ENCODE measurements around the gene AKTIP.
A peak's percentile ranks its signal among the peaks of the same experiment; 100 is the strongest.
"Not testable (repeated sequence)": the region's sequence is repeated elsewhere in the genome, so short reads cannot be mapped to it uniquely, and the experiment has no call there.

The AKTIP gene

DNA sequence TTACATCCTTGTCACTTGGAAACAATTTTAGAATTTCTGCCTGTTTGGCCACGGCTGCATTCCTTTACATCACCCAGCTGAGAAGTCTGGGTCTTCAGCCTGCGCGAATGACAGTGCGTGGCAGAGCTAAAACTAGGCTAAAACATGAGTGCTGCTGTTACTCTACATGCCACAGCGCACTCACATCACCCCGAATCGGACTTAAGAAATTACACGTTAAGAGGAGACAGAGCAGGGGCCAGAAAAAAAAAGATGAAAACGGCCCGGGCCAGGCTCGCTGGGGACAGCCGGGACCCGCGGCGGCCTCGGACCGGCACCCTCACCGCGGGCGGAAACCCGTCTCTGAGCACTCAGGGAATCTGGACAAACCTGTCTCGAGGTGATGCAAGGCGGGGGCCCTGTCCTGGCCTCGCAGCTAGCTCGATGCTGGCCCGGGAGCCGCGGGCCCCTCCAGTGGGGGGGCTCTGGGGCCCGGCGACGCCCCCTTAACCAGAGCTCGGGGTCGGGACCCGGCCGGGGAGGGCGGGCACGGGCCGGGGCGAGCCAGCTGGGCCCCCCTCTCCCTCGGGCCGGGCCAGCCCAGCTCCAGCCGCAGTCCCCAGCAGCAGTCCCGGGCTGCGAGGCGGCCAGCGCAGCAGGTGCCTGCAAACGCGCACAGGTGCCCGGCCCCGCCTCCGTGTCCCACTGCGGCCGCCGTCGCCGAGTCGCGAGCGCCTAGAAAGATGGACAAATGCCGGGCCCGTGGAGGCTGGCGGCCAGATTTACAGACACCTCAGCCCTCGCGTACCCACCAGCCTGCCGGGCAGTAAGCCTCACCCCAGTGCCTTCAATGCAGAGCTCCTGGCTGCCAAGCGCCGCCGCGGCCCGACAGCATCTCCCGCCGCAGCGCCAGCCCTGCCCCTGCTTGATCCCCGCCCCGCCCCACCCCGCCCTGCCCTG, at the start of gene AKTIP:
TSS of gene AKTIP (minus strand) at position 879 of the 939 bp plus-strand sequence. CDS start 2,950 bp downstream, outside the sequence.
- FAIRE-seq = no peak

DNA sequence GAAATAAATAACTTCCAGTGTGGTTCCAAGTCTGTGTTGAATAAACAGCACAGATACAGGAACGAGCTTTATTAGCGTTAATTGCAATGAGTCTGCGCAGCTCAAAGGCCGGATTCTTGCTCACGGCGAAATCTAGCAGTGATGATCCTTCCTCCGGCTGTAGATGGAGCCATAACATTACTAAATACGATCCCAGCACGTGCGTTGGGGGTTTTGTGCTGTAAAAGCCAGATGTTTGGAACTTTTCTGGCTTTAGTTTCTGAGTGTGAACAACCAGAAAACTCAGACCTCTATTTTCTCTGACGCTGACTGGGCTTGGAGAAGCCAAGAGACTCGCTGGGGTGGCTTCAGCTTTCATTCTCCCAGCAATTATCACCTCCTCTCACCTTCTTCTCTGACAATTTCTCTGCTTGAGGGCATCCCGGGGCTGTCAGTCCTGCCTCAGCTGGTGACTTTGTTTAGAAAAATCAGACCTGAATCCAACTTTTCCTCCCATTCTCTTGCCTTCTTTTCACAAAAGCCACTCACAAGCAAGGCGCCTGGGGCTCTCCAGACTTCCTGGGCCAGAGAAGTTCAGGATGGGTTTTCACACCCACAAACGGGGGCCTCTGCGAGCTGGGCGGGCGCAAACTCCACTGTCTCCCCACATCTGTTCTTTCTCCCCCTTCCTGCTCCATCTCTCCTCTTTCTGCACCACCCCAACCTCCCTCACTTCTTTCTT, 47.1 kb upstream of the AKTIP start:
- FAIRE-seq = peak; percentile 89

DNA sequence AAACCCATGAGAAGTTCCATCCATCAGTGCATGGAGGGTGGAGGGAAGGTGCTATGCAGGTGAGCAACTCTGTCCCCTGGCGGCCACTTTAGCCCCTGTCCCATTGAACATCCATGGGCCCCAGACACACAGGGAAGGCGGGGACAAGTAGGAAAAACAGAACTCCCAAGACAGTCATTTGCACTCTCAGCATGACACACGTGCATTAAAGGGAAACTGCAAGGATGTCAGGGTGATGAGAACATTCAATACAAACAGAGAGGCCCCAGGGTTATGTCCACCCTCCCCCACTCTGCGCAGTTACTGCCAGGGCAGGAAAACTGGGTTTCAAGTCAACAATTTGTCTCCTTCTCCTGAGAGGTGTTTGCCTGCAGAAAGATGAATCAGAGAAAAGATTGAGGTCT, 44.0 kb upstream of the AKTIP start:
- FAIRE-seq = no peak

DNA sequence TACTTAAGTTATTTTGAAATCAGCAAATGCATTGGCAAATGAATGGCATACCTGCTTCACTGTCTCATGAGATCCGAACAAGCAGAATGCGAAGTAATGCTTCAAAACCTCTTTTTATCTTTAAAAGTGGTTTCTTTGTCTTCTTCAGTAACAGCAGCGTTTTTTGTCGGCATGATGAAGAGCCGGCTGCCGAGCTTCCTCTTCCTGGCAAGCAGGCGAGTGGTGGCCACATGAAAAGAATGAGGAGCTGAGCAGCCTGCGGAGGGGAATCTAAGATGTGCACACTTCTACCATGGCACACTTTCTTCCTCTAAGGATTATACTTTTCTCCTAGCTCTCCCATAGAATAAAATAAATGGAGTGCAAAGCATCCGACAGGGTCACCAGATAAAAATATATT, 42.4 kb upstream of the AKTIP start:
- no peak for FAIRE-seq

GRCh38 chr16:53542283-53542682, 39.3 kb upstream of the AKTIP start:
- no peak for FAIRE-seq

DNA sequence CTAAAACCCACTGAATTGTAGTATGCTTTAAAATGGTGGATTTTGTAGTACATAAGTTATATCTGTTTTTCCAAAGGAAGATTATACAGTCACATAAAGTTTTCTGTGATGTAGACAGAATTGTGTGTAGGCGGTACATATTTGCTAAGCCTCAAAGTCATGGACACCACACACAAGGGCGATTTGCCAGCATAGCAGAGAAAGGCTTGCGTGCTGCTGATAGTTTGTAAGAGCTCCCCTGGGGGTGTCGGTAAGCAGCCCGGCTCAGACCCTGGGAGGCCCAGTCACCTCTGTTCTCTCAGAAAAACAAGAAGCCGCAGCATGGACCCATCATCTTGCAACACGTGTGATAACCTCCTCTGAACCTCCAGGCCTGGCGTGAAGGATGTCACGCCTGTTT, 38.3 kb upstream of the AKTIP start:
- no peak for FAIRE-seq

- not testable (repeated sequence) for FAIRE-seq
Measured at GRCh38 chr16:53539759-53540718, 37.0 kb upstream of the AKTIP start.

DNA sequence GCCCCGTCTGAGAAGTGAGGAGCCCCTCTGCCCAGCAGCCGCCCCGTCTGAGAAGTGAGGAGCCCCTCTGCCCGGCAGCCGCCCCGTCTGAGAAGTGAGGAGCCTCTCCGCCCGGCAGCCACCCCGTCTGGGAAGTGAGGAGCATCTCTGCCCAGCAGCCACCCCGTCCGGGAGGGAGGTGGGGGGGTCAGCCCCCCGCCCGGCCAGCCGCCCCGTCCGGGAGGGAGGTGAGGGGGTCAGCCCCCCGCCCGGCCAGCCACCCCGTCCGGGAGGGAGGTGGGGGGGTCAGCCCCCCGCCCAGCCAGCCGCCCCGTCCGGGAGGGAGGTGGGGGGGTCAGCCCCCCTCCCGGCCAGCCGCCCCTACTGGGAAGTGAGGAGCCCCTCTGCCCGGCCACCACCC, 36.3 kb upstream of the AKTIP start:
- not testable (repeated sequence) for FAIRE-seq

GRCh38 chr16:53537626-53538025, 34.6 kb upstream of the AKTIP start:
- no peak for FAIRE-seq

DNA sequence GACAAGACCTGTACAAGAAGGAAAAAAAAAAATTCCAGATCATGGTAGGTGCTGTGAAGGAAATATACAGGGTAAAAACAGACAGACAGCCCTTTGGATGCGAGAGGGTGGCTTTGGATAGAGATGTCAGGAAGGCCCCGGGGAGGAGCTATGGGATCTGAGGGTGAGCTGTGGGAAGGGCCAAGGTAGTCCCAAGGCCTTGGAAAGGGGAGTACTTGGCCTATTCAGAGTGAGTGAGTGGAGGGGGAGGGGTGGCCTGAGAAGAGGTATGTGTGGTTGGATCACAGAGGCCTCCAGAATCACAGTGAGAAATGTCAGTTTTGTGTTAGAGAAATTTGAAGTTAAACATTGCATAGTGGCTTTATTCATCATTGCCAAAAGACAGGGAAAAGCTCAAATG, 31.2 kb upstream of the AKTIP start:
- no peak for FAIRE-seq

DNA sequence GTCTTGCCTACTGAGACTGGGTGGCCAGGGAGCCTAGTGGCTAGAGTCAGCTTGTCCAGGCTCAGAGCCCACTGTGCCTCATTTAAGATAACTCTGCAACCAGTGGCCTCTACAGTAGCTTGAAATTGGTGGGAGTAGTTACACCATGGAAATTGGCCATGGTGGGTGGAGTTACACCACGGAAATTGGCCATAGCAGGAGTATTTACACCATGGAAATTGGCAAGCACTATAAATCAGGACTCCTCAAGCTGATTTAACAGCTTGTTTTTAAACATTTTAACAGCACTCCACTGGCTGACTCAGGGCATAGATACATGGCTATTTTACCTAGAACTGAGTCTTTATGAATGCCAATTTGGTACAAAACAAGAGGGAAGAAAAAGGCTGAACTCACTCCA, 27.7 kb upstream of the AKTIP start:
- no peak for FAIRE-seq

- FAIRE-seq = no peak
Measured at GRCh38 chr16:53530046-53530445, 27.0 kb upstream of the AKTIP start.

DNA sequence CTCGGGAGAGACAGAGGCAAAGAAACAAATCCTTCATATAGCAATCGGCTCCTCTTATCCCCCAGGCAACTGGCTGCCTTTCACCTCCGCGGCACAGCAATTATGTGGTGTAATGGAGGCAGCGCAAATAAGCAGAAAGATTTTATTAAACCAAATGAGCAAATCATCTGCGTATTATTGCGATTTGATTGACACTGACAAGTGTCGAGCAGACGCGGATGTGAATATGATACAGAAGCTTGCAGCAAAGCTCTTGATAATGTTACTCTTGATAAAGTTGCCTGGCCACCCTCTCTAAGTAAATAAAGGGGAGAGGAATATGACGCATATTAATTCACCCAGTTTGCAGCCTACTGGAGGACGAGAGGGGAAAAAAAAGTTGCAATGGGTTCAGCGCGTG, 26.5 kb upstream of the AKTIP start:
- FAIRE-seq = no peak

GRCh38 chr16:53528797-53529196, 25.8 kb upstream of the AKTIP start:
- FAIRE-seq = no peak

GRCh38 chr16:53523971-53524548, 21.1 kb upstream of the AKTIP start:
- no peak for FAIRE-seq

DNA sequence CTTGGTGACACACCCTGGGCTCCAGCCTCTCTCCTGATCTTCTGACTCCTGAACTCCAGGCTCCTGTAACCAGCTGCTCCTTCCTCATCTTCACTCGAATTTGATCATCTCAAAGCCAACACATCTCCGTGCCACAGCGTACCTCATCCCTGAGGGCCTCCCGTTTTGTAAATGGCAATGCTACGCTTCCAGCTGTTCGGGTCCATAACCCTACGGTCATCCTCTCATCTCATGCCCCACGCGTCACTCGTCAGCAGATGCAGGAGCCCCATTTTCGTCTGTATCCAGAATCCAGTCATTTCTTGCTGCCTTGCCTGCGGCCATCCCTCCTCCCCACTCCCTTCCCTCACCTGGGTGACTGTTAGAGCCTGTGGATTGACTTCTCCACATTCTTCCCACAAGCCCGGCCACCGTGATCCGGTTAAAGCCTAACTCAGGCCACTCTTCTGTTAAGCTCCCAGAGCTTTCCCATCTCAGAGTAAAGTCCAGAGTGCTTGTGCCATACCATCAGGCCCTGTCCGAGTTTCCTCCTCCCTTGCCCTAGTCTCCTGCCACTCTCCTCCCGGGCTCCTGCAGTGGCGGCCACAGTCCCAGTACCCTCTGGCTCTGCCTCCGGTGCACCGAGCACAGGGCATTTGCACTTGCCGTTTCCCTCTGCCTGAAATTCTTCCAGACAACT, 20.3 kb upstream of the AKTIP start:
- no peak for FAIRE-seq

DNA sequence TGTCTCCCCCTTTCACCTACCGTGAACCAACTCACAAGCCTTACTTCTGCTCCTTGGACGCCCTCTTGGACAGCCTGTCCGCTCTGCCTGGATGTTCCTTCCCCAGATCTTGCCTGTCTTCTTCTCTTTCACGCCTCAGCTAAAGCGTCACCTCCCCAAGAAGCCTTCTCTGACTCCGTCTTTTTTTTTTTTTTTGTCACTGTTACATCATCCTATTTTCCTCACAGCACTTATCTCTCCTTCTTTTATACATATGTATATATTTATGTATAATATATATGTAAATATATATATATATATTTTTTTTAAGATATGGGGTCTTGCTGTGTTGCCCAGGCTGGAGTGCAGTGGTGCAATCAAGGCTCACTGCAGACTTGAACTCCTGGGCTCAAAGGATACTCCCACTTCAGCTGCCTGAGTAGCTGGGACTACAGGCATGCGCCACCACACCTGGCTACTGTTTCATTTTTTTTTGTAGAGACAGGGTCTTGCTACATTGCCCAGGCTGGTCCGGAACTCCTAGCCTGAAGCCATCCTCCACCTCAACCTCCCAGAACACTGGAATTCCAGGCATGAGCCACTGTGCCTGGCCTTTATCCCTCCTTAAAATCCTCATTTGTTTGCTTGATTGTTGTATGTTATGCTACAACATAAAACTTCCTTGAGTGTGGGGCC, 16.5 kb upstream of the AKTIP start:
- FAIRE-seq = no peak

DNA sequence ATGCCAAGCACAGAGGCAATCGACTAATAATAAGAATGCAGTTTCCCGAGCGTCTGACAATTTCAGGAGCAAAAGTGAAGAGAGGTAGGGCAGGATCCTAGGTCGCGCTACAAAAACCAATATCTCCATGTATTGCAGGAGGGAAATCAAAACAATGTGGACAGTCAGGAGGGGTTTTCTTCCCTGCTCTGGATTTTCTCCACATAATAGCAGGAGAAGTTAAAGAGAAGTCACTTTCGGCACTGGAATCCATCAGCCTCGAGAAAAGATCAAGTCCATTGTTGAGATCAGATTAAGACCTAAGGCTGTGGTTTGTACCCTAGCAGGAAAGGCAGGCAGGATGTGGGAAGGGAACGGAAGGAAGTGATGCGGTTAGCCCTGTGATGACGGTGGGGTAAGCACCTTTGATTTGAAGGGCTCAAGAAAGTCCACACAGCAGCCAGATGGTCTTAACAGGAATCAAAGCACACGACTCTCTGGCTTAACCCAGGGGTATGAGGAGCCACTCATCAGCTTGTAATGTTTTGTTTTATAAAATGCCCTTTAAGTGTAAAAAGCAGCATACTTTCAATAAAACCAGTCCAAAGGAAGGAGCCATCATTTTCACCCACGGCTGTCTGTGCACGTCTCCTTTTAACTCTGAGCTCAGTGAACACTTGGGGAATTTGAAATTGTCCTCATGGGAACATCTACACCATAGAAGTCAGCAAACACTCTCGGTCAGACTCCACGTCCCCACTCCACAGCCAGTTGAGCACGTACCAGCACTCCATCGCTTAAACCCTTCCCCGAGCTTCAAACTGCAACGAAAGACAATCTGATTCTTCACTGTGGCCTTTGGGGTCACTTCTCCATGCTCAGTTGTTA, 15.8 kb upstream of the AKTIP start:
- FAIRE-seq = no peak

DNA sequence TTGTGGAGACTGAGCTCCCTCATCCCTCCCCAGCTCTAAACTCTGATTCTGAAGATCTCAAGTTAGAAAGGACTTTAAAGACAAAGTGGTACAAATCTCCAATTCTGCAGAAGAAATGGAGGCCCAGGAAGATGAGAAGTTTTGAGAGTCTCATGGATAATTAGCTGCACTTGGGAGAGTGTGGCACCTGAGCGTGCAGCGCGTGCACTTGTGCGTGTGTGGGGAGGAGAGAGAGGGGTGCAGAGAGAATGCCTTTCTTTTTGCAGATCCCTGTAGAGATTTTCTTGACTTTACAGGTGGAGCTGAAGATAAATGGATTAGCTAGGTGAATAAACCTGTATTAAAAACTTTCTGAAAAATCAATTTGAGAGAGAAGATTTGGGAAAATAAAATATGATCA, 14.8 kb upstream of the AKTIP start:
- no peak for FAIRE-seq

DNA sequence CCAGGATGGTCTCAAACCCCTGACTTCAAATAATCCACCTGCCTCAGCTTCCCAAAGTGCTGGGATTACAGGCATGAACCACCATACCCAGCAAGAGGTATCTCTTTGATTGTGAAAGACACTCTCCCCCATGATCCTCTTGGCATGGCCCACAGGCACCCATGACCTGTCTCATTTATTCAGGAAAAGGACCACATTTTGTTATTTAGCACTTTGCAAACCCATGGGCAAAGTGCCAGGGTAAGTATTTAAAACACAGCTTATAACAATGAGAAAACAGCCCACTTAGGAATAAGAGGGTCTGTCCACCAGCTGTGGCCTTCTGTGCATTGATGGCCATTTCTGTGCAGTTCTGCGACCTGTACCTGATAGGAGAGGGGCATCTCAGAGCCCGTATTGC, 12.8 kb upstream of the AKTIP start:
- FAIRE-seq = no peak
